Spleen (tissue), 3 donors: Measurements from ENCODE around the gene FOXL2NB.

Experiments
- POLR2A ChIP-seq, 3 donors: fragments of 450-650 bp; IDR thresholded peaks; one replicate each; pipeline ENCODE4 v1.5.1; 2017; ENCODE audit warnings: antibody characterized with exemption in 3 of 3, mild to moderate bottlenecking in 1 of 3
- POLR2AphosphoS5 ChIP-seq, 3 donors: sonication (generic); formaldehyde crosslinking; IDR thresholded peaks; one replicate each; pipeline ENCODE4 v1.5.1; 2017; ENCODE audit warnings: antibody characterized with exemption in 3 of 3

DNA sequence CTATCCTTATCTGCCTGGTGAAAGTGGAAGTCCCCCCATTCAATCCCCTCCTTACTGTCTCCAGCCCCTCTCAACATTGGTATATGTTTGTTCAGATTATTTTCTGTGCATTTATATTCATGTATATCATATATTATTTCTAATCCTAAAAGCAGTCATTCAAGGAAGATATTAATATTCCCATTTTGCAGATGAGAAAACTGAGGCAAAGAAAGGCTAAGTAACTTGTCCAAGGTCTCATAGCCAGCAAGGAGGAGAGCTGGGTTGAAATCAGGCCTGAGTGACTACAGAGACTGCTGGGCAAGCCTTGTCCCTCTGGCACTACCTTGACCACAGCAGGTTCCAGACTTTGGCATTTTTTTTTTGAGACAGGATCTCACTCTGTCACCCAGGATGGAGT lies 29.0 kb downstream of the FOXL2NB start:
- TF ChIP-seq POLR2AphosphoS5 (IDR thresholded peaks at IDR 0.05) (no peak), POLR2A (IDR thresholded peaks at IDR 0.05) (no peak)
